Astrocyte (in vitro differentiated cells and primary cell): ENCODE results near the gene HLCS.

Experiments used
- CTCF ChIP-seq: IDR thresholded peaks from 2 replicates; pipeline ENCODE4 v1.5.1; 2011; ENCODE audit warnings: low read depth, mild to moderate bottlenecking, inconsistent platforms, low read length, moderate library complexity; ENCODE audit not compliant: insufficient read depth
- EZH2 ChIP-seq: IDR thresholded peaks from 2 replicates; pipeline ENCODE4 v1.6.1; 2012; ENCODE audit warnings: mild to moderate bottlenecking, low read length, inconsistent platforms; ENCODE audit not compliant: insufficient read depth

- TF ChIP-seq CTCF (no peak), EZH2 (no peak)
These were observed 105.5 kb downstream of the HLCS start for GRCh38 chr21:36860736-36861594.
